Astrocyte of the cerebellum (primary cell): ENCODE results near the gene PLD5.
"Not testable (repeated sequence)": the region's sequence is repeated elsewhere in the genome, so short reads cannot be mapped to it uniquely, and the experiment has no call there.

Experiments
- DNase-seq: peaks from one replicate; pipeline ENCODE4 v3.0.0-alpha.2; 2011; ENCODE audit warnings: low read depth
- H3K4me3 ChIP-seq: 2 replicates; pipeline ENCODE4 v1.5.1; 2011; ENCODE audit warnings: mild to moderate bottlenecking, low read depth, low read length, moderate library complexity
- CTCF ChIP-seq: IDR thresholded peaks from 2 replicates; pipeline ENCODE4 v1.5.1; 2012; ENCODE audit warnings: low read length, low read depth, moderate library complexity, mild to moderate bottlenecking; ENCODE audit errors: missing control alignments
- in situ Hi-C: cut with HindIII; loops from 2 replicates; pipeline ENCODE4 v1.10.0; 2017; ENCODE audit warnings: low sequenced_read_pairs

The PLD5 gene

GRCh38 chr1:242318140-242318539 lies 206.4 kb downstream of the PLD5 start:
- no peak for DNase-seq
- in situ Hi-C loops, result no loop called here
- no peak for TF ChIP-seq CTCF
- no peak overlapping the region for H3K4me3 ChIP-seq

- H3K4me3 ChIP-seq, in situ Hi-C loops, DNase-seq: not testable (repeated sequence)
Measured at GRCh38 chr1:242314865-242315264, 209.6 kb downstream of the PLD5 start.

GRCh38 chr1:242314085-242314649 lies 210.3 kb downstream of the PLD5 start:
- in situ Hi-C loops, DNase-seq, H3K4me3 ChIP-seq: not testable (repeated sequence)

- in situ Hi-C loops, H3K4me3 ChIP-seq, DNase-seq: not testable (repeated sequence)
Measured at GRCh38 chr1:242308681-242309080, 215.8 kb downstream of the PLD5 start.

GRCh38 chr1:242293781-242294180 lies 230.7 kb downstream of the PLD5 start:
- in situ Hi-C loops, H3K4me3 ChIP-seq, DNase-seq: not testable (repeated sequence)

GRCh38 chr1:242288067-242288466 lies 236.4 kb downstream of the PLD5 start:
- H3K4me3 ChIP-seq, in situ Hi-C loops: not testable (repeated sequence)

GRCh38 chr1:242282758-242283485 lies 241.6 kb downstream of the PLD5 start:
- in situ Hi-C loops, DNase-seq, H3K4me3 ChIP-seq: not testable (repeated sequence)

More at GRCh38 chr1:242288067-242288466, 236.4 kb downstream of the PLD5 start:
- DNase-seq, result not testable (repeated sequence)

GRCh38 chr1:242278406-242278805 lies 246.1 kb downstream of the PLD5 start:
- DNase-seq, in situ Hi-C loops, H3K4me3 ChIP-seq: not testable (repeated sequence)

GRCh38 chr1:242276769-242277168 lies 247.7 kb downstream of the PLD5 start:
- in situ Hi-C loops, H3K4me3 ChIP-seq, DNase-seq: not testable (repeated sequence)

- H3K4me3 ChIP-seq, DNase-seq, in situ Hi-C loops: not testable (repeated sequence)
Measured at GRCh38 chr1:242267004-242267403, 257.5 kb downstream of the PLD5 start.

GRCh38 chr1:242264419-242264818 lies 260.1 kb downstream of the PLD5 start:
- H3K4me3 ChIP-seq, in situ Hi-C loops, DNase-seq: not testable (repeated sequence)

GRCh38 chr1:242245255-242245654 lies 279.2 kb downstream of the PLD5 start:
- no peak for DNase-seq
- no peak for TF ChIP-seq CTCF

More at GRCh38 chr1:242245255-242245654, 279.2 kb downstream of the PLD5 start:
- no peak overlapping the region for H3K4me3 ChIP-seq
- in situ Hi-C loops, result no loop called here
